GM12873 (cell line): ENCODE data around the gene RNF224.
A peak's percentile ranks its signal among the peaks of the same experiment; 100 is the strongest.

Experiments
- TF ChIP-seq, protein P1 (sequence below): IDR thresholded peaks from 2 replicates; pipeline ENCODE4 v1.5.1; 2012; ENCODE audit warnings: low read depth, mild to moderate bottlenecking, moderate library complexity, low read length, control low read depth; ENCODE audit not compliant: insufficient read depth; ENCODE audit errors: missing control alignments

The RNF224 gene

DNA sequence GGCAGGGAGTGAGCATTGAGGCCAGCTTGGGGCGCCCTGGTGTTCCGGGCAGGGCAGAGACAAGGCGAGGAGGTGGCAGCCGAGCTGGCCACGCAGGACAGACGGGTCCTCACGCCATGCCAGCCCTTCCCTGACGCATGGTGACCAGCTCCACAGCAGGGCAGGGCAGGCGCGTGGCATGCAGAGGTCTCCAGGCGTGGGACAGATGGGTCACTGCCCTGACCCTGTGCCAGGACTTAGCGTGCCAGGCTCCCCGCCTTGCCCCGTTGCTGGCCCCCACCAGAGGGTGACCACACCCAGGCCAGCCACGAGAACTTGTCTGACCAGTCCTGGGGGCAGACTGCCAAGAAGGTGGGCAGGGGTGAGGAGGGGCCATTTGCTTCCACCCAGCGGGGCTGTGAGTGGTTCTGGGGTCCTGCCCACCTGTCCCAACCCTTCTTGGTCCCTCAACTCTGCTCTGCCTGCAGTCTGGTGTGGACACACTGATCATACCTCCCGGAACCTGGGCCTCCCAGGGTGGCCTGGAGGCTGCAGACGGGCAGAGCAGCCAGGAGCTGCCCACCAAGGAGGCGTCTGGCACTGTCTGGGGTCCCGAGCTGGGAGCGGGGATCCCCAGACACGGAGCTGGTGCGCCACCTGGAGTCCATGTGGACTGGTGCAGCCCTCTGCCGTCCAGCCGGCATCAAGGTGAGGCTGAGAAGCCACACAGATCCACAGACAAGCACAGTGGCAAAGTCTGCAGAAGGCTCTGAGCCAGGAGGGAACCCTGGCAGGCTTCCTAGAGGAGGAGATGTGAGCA, at the start of gene RNF224:
Gene RNF224, plus strand, starts transcription at position 449 of the 799 bp plus-strand sequence. CDS start 834 bp downstream, outside the sequence.
- TF ChIP-seq, protein P1, sequence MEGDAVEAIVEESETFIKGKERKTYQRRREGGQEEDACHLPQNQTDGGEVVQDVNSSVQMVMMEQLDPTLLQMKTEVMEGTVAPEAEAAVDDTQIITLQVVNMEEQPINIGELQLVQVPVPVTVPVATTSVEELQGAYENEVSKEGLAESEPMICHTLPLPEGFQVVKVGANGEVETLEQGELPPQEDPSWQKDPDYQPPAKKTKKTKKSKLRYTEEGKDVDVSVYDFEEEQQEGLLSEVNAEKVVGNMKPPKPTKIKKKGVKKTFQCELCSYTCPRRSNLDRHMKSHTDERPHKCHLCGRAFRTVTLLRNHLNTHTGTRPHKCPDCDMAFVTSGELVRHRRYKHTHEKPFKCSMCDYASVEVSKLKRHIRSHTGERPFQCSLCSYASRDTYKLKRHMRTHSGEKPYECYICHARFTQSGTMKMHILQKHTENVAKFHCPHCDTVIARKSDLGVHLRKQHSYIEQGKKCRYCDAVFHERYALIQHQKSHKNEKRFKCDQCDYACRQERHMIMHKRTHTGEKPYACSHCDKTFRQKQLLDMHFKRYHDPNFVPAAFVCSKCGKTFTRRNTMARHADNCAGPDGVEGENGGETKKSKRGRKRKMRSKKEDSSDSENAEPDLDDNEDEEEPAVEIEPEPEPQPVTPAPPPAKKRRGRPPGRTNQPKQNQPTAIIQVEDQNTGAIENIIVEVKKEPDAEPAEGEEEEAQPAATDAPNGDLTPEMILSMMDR: peak; percentile 97

- TF ChIP-seq, protein P1: no peak
Measured at GRCh38 chr9:137178201-137178938, 48.9 kb upstream of the RNF224 start.

DNA sequence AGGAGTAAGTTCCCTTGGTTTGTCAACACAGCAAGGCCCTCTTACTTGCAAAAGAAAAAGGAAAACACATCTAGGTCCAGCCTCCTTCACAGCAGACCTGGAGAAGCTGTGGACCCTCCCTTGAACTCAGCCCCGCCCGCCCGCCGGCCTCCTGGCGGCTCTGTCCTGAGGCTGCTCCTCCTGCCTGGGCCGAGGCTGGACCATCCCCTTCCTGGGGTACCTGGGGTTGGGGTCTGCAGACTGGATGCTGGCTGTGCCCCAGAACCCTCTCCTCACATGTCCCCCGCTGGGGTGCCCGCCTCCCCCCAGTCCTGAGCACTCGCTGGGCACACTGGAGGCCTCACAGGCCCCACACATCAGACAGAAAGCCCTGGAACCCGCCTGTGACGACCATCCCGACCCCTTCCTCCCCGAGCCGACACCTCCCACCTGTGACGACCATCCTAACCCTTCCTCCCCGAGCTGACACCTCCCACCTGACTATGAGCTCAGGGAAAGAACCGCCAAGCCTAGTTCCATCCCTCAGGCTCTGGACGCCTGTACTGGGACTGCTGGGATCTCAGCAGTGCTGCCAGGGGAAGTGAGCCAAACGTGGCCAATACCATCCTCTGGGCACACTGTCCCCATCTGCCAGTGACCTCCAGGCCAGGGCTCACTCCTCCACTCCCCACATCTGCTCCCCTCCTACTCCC, 48.2 kb upstream of the RNF224 start:
- TF ChIP-seq, protein P1: no peak

DNA sequence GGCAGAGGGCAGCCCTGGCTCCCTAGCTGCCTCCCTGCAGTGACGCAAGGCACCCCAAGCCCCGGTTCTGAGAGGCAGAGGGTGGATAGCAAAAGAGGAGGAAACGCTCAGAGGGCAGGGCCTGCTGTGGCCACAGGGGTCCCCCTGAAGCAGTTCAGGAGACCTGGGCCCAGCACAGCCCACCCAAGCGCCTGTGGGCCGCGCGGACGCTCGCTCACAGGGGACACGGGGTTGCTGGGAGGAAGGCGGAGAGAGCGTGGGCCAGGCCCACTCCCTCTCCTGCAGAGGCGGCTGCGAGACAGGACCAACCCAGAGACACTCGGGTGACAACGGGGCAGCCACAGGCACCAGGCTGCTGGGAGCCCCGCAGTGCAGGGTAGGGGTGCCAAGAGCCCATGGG, 47.5 kb upstream of the RNF224 start:
- TF ChIP-seq, protein P1: no peak

DNA sequence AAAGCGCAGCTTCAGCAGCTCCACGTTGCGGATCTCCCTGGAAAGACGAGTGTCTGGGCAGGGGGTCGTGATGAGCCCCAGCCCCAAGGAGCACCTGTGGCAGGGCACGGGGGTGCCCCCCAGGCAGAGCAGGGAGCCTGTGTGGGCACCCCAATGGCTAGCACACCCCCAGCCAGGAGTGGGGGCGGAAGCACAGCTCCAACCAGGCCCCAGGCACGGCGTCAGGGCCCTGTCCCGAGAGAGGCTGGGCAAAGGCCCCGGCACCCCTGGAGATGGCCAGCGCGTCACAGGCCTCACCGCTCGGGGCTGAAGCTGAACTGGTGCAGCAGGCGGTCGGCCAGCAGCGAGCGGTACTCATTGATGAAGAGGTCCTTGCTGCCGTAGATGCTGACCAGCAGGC, 46.8 kb upstream of the RNF224 start:
- TF ChIP-seq, protein P1: no peak

DNA sequence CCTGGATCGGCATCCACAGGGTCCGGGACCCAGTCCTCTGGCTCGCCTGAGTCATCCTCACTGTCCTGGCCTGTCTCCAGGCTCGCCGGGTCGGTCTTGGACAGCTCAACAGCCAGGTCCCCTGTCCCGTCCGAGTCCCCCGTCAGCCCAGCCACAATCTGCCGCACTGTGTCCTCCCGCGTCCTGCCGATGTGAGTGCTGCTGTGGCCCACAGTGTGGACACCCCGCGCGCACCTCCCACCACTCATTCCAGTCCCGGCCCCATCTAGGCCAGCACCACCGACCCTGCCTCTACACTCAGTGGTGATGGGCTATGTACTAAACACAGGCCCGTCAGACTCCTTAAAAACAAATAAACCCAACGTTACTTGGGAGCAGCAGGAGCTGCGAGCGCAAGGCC, 45.6 kb upstream of the RNF224 start:
- TF ChIP-seq, protein P1: no peak

DNA sequence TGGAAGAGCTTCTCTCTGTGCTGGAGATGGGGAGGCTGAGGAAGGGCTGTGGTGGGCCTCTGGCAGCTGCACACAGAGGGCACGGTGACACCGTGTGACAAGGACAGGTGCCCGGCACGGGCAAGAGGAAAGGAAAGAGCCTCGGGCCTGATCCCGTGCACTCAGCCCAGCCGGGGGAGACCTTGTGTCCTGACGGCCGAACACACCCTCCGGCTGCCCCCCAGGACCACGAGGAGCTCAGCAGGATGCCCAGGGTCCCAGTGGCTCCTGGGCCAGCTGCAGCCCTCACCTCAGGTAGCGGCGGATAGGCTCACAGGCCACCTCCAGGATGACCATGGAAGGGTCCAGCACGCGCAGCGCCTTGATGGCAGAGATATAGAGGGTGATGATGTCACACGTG, 44.5 kb upstream of the RNF224 start:
- TF ChIP-seq, protein P1: no peak
